K562 (cell line): ENCODE measurements around the gene ETV3. TPM values are rescaled to one million over a fixed set of nuclear protein-coding genes. Genes with fewer than 3 reads are reported as not detected.
A peak's percentile ranks its signal among the peaks of the same experiment; 100 is the strongest.

Experiments used
- ATAC-seq: fragments of 200-7000 bp; cut with Tn5 transposase; 3 replicates; pipeline ENCODE4 v1.9.1; 2020; ENCODE audit warnings: moderate library complexity
- BruUV-seq: library from RNA; stranded (reverse); fragments of 400-500 nt; replicated peaks from 2 replicates; lab custom pipeline; 2021; lab: Mats Ljungman, UMichigan
- CTCF ChIA-PET: fragments of 300-600 bp; formaldehyde crosslinking; extraction: SDS; loops from one replicate; lab custom pipeline; 2021; ENCODE audit warnings: low intra/inter-chr PET ratio; lab: Yijun Ruan, JAX
- POLR2A ChIA-PET: fragments of 300-600, 350-650 bp; sonication (Branson Sonifier 250); formaldehyde crosslinking; extraction: SDS; loops from one replicate; lab custom pipeline; 2021; ENCODE audit warnings: antibody characterized with exemption, inconsistent platforms; lab: Yijun Ruan, JAX
- DNase-seq, 4 experiments: peaks; one replicate each; pipeline versions ENCODE4 v3.0.0 to v3.0.0-alpha.2; 2011 to 2018; ENCODE audit warnings: low spot score in 3 of 4, mixed read lengths in 3 of 4; ENCODE audit errors: extremely low read depth in 1 of 4
- FAIRE-seq: peaks from 2 replicates; lab custom pipeline; 2011; peaks lifted over from hg19 to GRCh38; lab: Jason Lieb, UNC
- H2AFZ ChIP-seq: 2 replicates; pipeline ENCODE4 v1.6.0; 2011; ENCODE audit warnings: low read depth, low read length, control low read depth, inconsistent platforms
- H3K27ac ChIP-seq: fragments of 200-600 bp; 3 replicates; pipeline ENCODE4 v1.8.0; 2011; ENCODE audit warnings: low read depth, mild to moderate bottlenecking, control low read depth, inconsistent platforms, low read length, moderate library complexity, mixed read lengths; ENCODE audit errors: extremely low read depth
- H3K27me3 ChIP-seq, 2 experiments: fragments of 300-600 bp in 1 of 2; 2 replicates in 1 of 2; 3 replicates in 1 of 2; pipeline versions ENCODE4 v1.6.0 to v1.8.0; 2011; ENCODE audit warnings: inconsistent platforms in 2 of 2, low read length in 2 of 2, mild to moderate bottlenecking in 1 of 2, mixed read lengths in 1 of 2, moderate library complexity in 1 of 2; ENCODE audit not compliant: control insufficient read depth in 2 of 2, insufficient read depth in 2 of 2
- H3K36me3 ChIP-seq: fragments of 300-600 bp; 3 replicates; pipeline ENCODE4 v1.8.0; 2011; ENCODE audit warnings: mild to moderate bottlenecking, low read length, inconsistent platforms; ENCODE audit not compliant: control insufficient read depth, insufficient read depth
- H3K4me1 ChIP-seq, 2 experiments: fragments of 200-600 bp in 1 of 2; replicated peaks in 1 of 2; 2 replicates in 1 of 2; 3 replicates in 1 of 2; pipeline versions ENCODE4 v1.5.1 to v1.8.0; 2011; ENCODE audit warnings: inconsistent platforms in 2 of 2, low read length in 2 of 2, mild to moderate bottlenecking in 1 of 2, mixed read lengths in 1 of 2, moderate library complexity in 1 of 2; ENCODE audit not compliant: control insufficient read depth in 2 of 2, insufficient read depth in 2 of 2
- H3K4me2 ChIP-seq: 2 replicates; pipeline ENCODE4 v1.6.1; 2011; ENCODE audit warnings: low read length, control low read depth, inconsistent platforms, mixed read lengths; ENCODE audit not compliant: insufficient read depth
- H3K4me3 ChIP-seq: fragments of 200-600 bp; sonication (generic), shearing (Covaris generic); 2 replicates; pipeline ENCODE4 v1.5.1; 2016; ENCODE audit warnings: control low read depth, inconsistent platforms
- H3K79me2 ChIP-seq: fragments of 200-600 bp; 3 replicates; pipeline ENCODE4 v1.8.0; 2011; ENCODE audit warnings: low read length, inconsistent platforms; ENCODE audit not compliant: control insufficient read depth, insufficient read depth
- H3K9ac ChIP-seq, 2 experiments: 2 replicates each; pipeline versions ENCODE4 v1.6.0 to v1.6.1; 2011; ENCODE audit warnings: low read depth in 2 of 2, low read length in 2 of 2, control low read depth in 1 of 2, inconsistent platforms in 1 of 2, mild to moderate bottlenecking in 1 of 2, mixed read lengths in 1 of 2; ENCODE audit not compliant: insufficient read depth in 1 of 2
- H3K9me1 ChIP-seq: one replicate; pipeline ENCODE4 v1.6.0; 2011; ENCODE audit warnings: inconsistent platforms, mild to moderate bottlenecking, low read length, moderate library complexity; ENCODE audit not compliant: control insufficient read depth, insufficient read depth
- H3K9me3 ChIP-seq: replicated peaks from 2 replicates; pipeline ENCODE4 v1.5.1; 2011; ENCODE audit warnings: low read depth, low read length, inconsistent platforms; ENCODE audit not compliant: control insufficient read depth, insufficient read depth
- H4K20me1 ChIP-seq: replicated peaks from 2 replicates; pipeline ENCODE4 v1.6.1; 2011; ENCODE audit warnings: low read length, inconsistent platforms, mixed read lengths; ENCODE audit not compliant: control insufficient read depth, insufficient read depth
- MNT ChIP-seq, 2 experiments: fragments of 450-650 bp; conservative IDR thresholded peaks; 2 replicates each; pipeline ENCODE4 v1.6.1; 2017; ENCODE audit warnings: mild to moderate bottlenecking in 2 of 2, moderate library complexity in 2 of 2
- SFPQ ChIP-seq: fragments of 200-400 bp; formaldehyde crosslinking; IDR thresholded peaks from 2 replicates; pipeline ENCODE4 v1.6.1; 2017; ENCODE audit warnings: mild to moderate bottlenecking, low read depth, low read length, moderate library complexity
- SP1 ChIP-seq: sonication (generic); formaldehyde crosslinking; IDR thresholded peaks from 2 replicates; pipeline ENCODE4 v1.8.1; 2022; ENCODE audit warnings: mild to moderate bottlenecking, missing genetic modification reagents
- WGBS: fragments of 100-300 bp; shearing (Covaris generic); methylation state at CpG from one replicate; pipeline ENCODE4 v1.1.6; 2016; ENCODE audit warnings: low coverage, mixed read lengths; ENCODE audit not compliant: insufficient coverage; ENCODE audit errors: missing lambda C conversion rate; 5-methylcytosine and 5-hydroxymethylcytosine counted together
- in situ Hi-C: fragments of 300-500 bp; cut with MboI; formaldehyde crosslinking; loops from 4 replicates; pipeline ENCODE4 v1.15.0; 2018; ENCODE audit warnings: inconsistent platforms, mixed read lengths
- intact Hi-C: fragments of 100-400 bp; cut with micrococcal nuclease; formaldehyde crosslinking; loops from 2 replicates; pipeline ENCODE4 v1.14.2; 2022
- polyA plus RNA-seq, 8 experiments: library from polyadenylated mRNA; depleted of rRNA in 4 of 8; stranded (reverse) in 5 of 8; unstranded in 3 of 8; fragments of >200 nt; fragmentation: Nextera tagmentation in 2 of 8; fragmentation: Illumina TruSeq in 1 of 8; extraction: Ambion mirVana in 2 of 8; extraction: Trizol in 1 of 8; gene quantifications; 2 replicates each; pipeline versions ENCODE4 v1.2.1 to v1.2.3, GENCODE V29; 2011 to 2014; ENCODE audit warnings: inconsistent platforms in 1 of 8, missing spikeins in 1 of 8
- total RNA-seq, 7 experiments: library from RNA; depleted of rRNA in 6 of 7; stranded (reverse); fragments of >200 nt in 6 of 7; fragmentation: Illumina TruSeq in 2 of 7; extraction: Trizol in 2 of 7; gene quantifications; 2 replicates each; pipeline versions ENCODE4 v1.2.1 to v1.2.3, GENCODE V29; 2011 to 2021; ENCODE audit warnings: low replicate concordance in 1 of 7
- TF ChIP-seq, protein P1 (sequence below): fragments of 450-650 bp; formaldehyde crosslinking; IDR thresholded peaks from 2 replicates; pipeline ENCODE4 v1.4.0; 2020; ENCODE audit warnings: mild to moderate bottlenecking, mixed read lengths

The ETV3 gene
- total and polyA plus RNA-seq, 9 of the 15 experiments (the other 6 are each of a cell fraction or from before 2014, with no cell fraction given): 3.1 to 16.0 (median 9.0) TPM

GRCh38 chr1:157162345-157162744, 24.1 kb upstream of the ETV3 start:
- 8% methylated on average over 4 of the region's 4 CpGs for WGBS
- H3K36me3 ChIP-seq: no peaks in the 10 kb centered on the region
- no peak overlapping the region for H3K4me2 ChIP-seq
- ChIA-PET CTCF (no interaction called here), POLR2A (no interaction called here)
- FAIRE-seq (no peak), ATAC-seq (no peak), DNase-seq (no peak)
- no TSS peak for BruUV-seq
- H3K9me1 ChIP-seq: no peaks in the 10 kb centered on the region
- H3K9ac ChIP-seq: no peak overlapping the region
- no peak for TF ChIP-seq SP1 (CRISPR knock-in tag)
- TF ChIP-seq, protein P1, sequence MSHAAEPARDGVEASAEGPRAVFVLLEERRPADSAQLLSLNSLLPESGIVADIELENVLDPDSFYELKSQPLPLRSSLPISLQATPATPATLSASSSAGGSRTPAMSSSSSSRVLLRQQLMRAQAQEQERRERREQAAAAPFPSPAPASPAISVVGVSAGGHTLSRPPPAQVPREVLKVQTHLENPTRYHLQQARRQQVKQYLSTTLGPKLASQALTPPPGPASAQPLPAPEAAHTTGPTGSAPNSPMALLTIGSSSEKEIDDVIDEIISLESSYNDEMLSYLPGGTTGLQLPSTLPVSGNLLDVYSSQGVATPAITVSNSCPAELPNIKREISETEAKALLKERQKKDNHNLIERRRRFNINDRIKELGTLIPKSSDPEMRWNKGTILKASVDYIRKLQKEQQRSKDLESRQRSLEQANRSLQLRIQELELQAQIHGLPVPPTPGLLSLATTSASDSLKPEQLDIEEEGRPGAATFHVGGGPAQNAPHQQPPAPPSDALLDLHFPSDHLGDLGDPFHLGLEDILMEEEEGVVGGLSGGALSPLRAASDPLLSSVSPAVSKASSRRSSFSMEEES (CRISPR knock-in tag): peak; percentile 26; the same call in 1 of the 2 replicates
- TF ChIP-seq MNT (conservative IDR thresholded peaks at IDR 0.05): no peak
- TF ChIP-seq SFPQ: no peak
- H3K9me3 ChIP-seq: no peaks in the 10 kb centered on the region
- H3K4me1 ChIP-seq: peaks cover 0 to 4% of the 10 kb centered on the region in 2 experiments; a peak in 1 of 5 replicates
- H3K27ac ChIP-seq: no peak overlapping the region
- H3K79me2 ChIP-seq: no peaks in the 10 kb centered on the region
- in situ Hi-C loops (loop anchor here (10.0 to 25.0 kb wide), 2 partner anchors 332 to 775 kb away; no protein-coding TSS in a partner anchor), intact Hi-C loops (no loop called here)
- no peak overlapping the region for H2AFZ ChIP-seq
- no peaks in the 10 kb centered on the region for H4K20me1 ChIP-seq
- H3K27me3 ChIP-seq: peaks cover 31 to 75% of the 10 kb centered on the region in 2 experiments
- H3K4me3 ChIP-seq: no peak overlapping the region
